GM12891 (cell line): Measurements from ENCODE around the gene TRH.

ENCODE experiments used
- POLR2A ChIP-seq: IDR thresholded peaks from 2 replicates; pipeline ENCODE4 v1.6.1; 2011; ENCODE audit warnings: low read depth, low read length, control low read depth
- POLR2AphosphoS5 ChIP-seq: IDR thresholded peaks from 2 replicates; pipeline ENCODE4 v1.6.1; 2011; ENCODE audit warnings: low read depth, low read length, control low read depth
- POU2F2 ChIP-seq: IDR thresholded peaks from 2 replicates; pipeline ENCODE4 v1.6.1; 2011; ENCODE audit warnings: low read depth, mild to moderate bottlenecking, control low read depth, low read length, moderate library complexity
- TAF1 ChIP-seq: IDR thresholded peaks from 2 replicates; pipeline ENCODE4 v1.6.1; 2011; ENCODE audit warnings: low read depth, low read length, control low read depth

DNA sequence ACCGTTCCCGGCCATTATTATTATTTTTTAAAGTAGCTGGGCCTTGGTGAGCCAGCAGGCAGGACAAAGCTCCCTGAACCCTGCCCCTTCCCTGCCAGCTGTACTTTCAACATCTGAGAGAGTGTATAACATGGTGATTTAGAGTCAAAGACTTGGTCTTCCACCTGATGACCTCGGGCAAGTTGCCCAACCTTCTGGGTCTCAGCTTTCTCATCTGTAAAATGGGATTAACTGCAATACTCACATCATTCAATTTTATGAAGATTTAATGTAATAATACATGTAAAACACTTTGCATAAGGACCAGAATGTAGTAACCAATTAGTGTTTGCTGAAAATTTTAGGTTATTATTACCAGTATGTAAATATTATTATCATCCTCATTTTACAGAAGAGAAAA, 11.9 kb upstream of the TRH start:
- no peak for TF ChIP-seq POLR2A
- TF ChIP-seq POU2F2 = no peak
- TF ChIP-seq POLR2AphosphoS5 = no peak
- TF ChIP-seq TAF1 = no peak
